Stimulated activated CD8-positive, alpha-beta memory T cell treated with anti-CD3 and anti-CD28 coated beads, Interleukin-12 subunit alpha, Interleukin-12 subunit beta, amount 100 ng/mL, for 24 hours (primary cell): Measurements from ENCODE around the gene DDX31.
"Not testable (repeated sequence)": the region's sequence is repeated elsewhere in the genome, so short reads cannot be mapped to it uniquely, and the experiment has no call there.

Source experiments
- DNase-seq: peaks from one replicate; pipeline ENCODE4 v3.0.0-alpha.2; 2020; ENCODE audit errors: extremely low read depth

Gene DDX31

DNA sequence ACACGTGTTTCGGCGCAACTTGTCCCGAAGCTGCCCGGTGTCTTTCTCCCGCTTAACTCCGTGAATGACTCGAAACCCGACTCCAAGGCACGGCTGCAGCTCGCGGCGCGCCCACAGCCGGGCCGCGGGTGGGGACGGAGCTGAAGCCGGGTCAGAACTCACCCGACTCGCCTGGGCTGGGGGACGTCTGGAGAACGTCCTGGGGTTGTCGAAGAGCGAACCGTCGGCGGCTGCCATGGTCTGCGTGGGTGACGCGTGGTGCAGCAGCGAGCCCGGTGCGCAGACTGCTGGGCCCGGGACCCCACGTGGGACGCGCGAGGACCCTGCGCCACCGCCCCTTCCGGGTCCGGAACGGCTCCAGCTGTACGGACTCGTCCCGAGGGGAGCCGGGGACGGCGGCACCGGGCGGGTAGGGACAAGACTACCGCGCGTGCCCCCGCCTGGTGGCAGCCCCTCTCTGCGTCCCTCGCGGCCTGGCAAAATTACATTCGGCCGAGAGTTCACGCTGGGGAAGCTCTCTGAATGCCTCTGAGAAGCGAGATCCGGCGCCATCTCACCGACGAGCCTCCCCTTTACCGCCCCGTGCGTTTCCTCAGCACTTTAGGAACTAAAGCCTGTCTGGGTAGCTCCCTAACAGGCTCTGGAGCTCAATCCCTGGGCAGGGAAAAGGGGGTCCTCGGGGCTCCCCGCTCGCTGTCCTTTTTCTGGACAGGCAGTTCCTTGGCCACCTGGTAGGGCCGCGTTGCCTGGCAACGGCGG lies at the start of gene DDX31:
DDX31 (minus strand) TSS at position 286 of the 759 bp plus-strand sequence; CDS start at position 237, 49 bp downstream.
- peak; percentile 74 for DNase-seq

DNA sequence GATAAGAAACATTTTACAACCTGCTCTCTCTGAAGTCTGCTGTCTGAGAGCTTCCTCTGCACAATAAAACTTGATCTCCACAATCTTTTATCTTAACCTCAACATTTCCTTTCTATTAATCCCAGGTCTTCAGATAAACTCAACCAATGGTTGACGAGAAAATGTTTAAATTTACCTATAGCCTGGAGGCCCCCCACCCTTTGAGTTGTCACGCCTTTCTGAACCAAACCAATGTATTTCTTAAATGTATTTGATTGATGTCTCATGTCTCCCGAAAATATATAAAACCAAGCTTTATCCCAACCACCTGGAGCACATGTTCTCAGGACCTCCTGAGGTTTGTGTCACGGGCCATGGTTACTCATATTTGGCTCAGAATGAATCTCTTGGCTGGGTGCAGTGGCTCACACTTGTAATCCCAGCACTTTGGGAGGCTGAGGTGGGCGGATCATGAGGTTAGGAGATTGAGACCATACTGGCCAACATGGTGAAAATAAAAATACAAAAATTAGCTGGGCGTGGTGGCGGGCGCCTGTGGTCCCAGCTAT lies 48.7 kb upstream of the DDX31 start:
- not testable (repeated sequence) for DNase-seq

- no peak for DNase-seq
These were observed 47.7 kb upstream of the DDX31 start for GRCh38 chr9:132717326-132717945.

DNA sequence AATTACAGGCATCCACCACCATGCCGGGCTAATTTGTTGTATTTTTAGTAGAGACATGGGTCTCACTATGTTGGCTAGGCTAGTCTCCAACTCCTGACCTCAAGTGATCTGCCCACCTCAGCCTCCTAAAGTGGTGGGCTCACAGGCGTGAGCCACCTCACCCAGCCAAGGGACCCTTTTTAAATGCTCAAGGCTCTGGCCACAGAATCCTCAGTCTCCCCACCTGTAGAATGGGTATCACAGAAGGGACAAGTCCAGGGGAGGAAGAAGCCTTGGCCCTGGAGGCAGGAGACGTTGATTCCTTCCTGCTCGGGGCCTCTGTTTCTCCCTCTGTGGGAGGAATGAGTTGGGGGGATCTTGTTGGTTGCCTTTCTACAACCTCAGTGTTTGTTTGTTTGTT lies 46.2 kb upstream of the DDX31 start:
- DNase-seq = no peak

GRCh38 chr9:132712753-132713152 lies 43.0 kb upstream of the DDX31 start:
- DNase-seq = no peak

- DNase-seq = no peak
These were observed 42.1 kb upstream of the DDX31 start for GRCh38 chr9:132711846-132712245.

DNA sequence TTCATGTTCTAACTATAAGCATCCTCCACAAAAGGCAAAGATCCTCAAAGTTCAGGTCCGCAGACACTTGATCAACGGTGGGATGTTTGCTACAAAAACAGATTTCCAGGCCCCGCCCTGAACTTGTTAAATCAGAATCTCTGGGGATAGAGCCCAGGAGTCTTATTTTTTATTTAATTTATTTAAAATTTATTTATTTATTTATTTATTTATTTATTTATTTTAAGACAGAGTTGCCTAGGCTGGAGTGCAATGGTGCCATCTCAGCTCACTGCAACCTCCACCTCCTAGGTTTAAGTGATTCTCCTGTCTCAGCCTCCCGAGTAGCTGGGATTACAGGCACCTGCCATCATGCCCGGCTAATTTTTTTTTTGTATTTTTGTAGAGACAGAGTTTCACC lies 41.4 kb upstream of the DDX31 start:
- not testable (repeated sequence) for DNase-seq

DNA sequence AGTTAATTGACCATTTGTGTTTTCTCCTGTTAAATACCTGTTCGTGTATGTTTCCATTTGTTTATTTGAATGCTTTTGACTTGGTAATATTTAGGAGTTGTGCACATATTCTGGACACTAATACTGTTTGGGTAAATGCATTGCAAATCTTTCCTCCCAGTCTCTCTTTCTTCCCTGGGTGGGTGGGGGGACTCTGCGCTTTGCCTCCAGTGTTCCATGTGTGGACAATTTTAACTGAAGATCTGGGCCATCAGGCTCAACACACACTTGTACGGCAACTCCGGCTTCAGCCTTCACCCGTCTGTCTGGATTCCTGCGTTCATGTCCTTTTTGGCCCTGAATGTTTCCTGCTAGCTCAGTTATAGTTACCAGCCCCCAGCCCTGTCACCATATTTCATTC lies 40.5 kb upstream of the DDX31 start:
- no peak for DNase-seq

DNA sequence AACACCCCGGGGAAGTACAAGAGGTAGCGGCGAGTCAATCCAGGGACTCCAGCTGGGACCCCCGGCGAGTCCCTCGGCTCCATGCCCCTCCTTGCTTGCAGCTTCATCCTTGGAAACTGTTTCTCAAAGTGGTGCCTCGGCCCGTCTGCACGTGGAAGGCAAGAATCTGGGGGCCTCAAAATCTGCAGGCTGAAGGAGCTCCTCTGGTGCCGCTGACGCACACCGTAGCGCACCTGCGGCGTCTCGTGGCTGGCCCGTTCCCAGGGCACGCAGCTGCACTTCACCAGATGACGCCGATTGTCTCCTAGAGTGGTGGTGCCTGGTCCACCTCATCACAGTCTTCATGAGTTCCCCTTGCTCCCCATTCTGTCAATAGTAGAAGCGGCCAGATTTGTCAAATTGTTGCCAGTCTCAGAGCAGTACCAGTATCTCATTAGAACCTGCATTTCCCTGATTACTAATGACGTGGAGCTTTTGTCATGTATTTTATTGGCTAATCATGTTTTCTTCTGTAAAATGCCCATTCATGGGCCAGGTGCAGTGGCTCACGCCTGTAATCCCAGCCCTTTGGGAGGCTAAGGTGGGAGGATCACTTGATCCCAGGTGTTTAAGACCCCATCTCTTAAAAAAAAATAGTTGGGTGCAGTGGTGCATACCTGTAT lies 39.1 kb upstream of the DDX31 start:
- DNase-seq = no peak

- no peak for DNase-seq
These were observed 38.5 kb upstream of the DDX31 start for GRCh38 chr9:132708239-132708638.

- no peak for DNase-seq
These were observed 33.6 kb upstream of the DDX31 start for GRCh38 chr9:132703336-132703735.

- no peak for DNase-seq
These were observed 32.5 kb upstream of the DDX31 start for GRCh38 chr9:132702254-132702653.

DNA sequence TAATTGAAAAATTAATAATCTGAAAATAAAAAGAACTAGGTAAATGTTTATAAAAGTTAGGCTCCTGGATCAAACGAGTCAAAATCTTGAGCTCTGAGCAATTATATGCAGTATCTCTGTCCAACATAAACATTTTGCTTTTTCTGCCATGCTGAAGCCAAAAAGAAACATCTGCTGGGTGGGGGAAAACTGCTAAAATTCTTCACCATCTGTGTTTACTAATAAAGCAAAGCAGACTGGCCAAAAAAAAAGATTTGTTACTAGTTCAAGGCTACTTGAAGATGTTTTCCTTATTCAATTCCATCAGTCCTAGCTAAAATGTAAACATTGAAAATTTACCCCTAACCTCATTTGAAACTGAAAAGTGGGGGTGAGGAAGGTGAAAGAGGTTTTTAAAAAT lies 30.2 kb upstream of the DDX31 start:
- DNase-seq = no peak

GRCh38 chr9:132698989-132699388 lies 29.2 kb upstream of the DDX31 start:
- no peak for DNase-seq

DNA sequence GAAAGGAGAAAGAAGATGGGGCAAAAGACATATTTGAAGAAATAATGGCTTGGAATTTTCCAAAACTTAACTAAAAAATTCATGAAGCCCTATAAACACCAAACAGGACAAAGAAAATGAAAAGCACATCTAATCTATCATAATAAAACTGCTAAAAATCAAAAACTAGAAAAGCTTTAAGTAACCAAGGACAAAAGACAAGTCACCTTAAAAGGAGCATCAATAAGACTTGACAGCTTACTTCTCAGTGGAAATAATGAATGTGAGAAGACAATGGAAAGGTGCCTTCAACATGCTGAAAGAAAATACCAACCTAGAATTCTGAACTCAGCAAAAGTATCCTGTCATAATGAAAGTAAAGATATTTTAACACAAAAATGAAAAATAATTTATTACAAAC lies 27.4 kb upstream of the DDX31 start:
- no peak for DNase-seq

- no peak for DNase-seq
These were observed 24.4 kb upstream of the DDX31 start for GRCh38 chr9:132694144-132694543.

DNA sequence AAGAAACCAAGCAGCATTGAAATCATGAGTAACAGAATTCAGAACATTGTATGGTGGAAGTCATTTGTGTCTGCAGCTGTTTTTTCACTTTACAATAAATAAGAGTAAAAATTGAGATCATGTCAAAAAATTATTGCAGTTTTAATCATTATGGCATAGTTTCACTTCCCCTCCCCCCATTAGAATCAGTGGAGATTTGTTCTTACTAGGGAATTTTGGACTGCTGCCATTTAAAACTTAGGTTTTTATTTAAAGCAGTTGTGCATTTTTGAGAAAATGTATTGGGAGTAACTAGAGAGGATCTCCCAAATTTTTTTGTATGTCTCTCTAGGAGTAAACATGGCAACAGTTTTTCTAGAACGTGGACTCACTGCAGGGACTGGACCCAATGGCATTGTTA lies 20.9 kb upstream of the DDX31 start:
- DNase-seq = no peak

- DNase-seq = no peak
These were observed 14.1 kb upstream of the DDX31 start for GRCh38 chr9:132683873-132684272.

DNA sequence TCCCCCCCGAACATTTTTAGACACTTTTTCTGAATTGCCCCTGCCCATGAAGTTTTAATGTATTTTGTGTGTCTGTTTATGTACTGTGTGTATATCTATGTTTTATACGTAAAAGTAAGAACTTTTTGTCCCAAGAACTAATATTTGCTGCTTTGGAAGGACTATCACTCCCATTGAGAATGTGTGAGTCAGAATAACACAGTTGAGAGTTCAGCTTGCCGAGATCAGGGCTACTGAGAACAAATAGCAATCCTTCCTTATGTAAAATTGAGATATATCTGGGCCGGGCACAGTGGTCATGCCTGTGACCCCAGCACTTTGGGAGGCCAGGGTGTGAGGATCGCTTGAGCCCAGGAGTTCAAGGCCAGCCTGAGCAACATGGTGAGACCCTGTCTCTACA lies 11.8 kb upstream of the DDX31 start:
- no peak for DNase-seq

- no peak for DNase-seq
These were observed 10.3 kb upstream of the DDX31 start for GRCh38 chr9:132679946-132680625.

DNA sequence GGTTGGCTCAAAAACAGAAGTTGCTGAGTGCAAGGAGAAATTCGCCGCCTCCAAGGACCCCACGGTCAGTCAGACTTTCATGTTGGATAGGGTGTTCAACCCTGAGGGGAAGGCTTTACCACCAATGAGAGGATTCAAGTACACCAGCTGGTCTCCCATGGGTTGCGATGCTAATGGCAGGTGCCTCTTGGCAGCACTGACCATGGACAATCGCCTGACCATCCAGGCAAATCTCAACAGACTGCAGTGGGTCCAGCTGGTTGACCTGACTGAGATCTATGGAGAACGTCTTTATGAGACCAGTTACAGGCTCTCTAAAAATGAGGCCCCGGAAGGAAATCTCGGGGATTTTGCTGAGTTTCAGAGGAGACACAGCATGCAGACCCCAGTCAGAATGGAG lies 8.2 kb upstream of the DDX31 start:
- DNase-seq = no peak

DNA sequence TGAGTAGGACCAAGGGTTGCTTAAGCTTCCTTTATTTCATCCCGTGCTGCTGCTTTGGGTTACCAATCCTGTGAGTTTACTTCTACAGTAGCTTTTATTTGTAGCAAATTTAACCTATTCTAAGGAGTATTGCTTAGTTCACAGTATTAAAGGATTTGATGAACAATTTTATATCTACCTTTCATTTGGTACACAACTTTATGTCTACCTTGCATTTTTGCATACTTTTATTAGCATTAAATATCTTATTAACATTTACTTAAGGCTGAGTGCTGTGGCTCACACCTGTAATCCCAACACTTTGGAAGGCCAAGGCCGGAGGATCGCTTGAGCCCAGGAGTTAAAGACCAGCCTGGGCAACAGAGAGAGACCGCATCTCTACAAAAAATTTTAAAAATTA lies 4.7 kb upstream of the DDX31 start:
- no peak for DNase-seq
